ENCODE measurements around the gene PARD6G. TPM values are rescaled to one million over a fixed set of nuclear protein-coding genes. Genes with fewer than 3 reads are reported as not detected.

Gene PARD6G
- total RNA-seq, 1 experiment from 2014 or later, result 1.5 TPM

GRCh38 chr18:80246445-80247392, 595 bp downstream of the PARD6G start:
- Mint-ChIP-seq H3K27ac (ENCODE audit: unreplicated experiment) (no peak overlapping the region), H3K4me3 (ENCODE audit: low read depth, unreplicated experiment) (peak overlapping the region; percentile 53), H3K36me3 (ENCODE audit: insufficient read depth, unreplicated experiment) (no peaks in the 10 kb centered on the region), H3K9me3 (ENCODE audit: low read depth, unreplicated experiment) (no peaks in the 10 kb centered on the region), H3K4me1 (ENCODE audit: low read depth, unreplicated experiment) (no peaks in the 10 kb centered on the region), H3K27me3 (ENCODE audit: unreplicated experiment) (no peaks in the 10 kb centered on the region)
- CTCF ChIA-PET, result no interaction called here
- no TSS peak for BruUV-seq (replicated peaks)
- intact Hi-C loops (cut with micrococcal nuclease; ENCODE audit: unreplicated experiment), result no loop called here
- no peak for TF ChIP-seq CTCF (IDR thresholded peaks at IDR 0.05; ENCODE audit: unreplicated experiment)
- no peak for DNase-seq

DNA sequence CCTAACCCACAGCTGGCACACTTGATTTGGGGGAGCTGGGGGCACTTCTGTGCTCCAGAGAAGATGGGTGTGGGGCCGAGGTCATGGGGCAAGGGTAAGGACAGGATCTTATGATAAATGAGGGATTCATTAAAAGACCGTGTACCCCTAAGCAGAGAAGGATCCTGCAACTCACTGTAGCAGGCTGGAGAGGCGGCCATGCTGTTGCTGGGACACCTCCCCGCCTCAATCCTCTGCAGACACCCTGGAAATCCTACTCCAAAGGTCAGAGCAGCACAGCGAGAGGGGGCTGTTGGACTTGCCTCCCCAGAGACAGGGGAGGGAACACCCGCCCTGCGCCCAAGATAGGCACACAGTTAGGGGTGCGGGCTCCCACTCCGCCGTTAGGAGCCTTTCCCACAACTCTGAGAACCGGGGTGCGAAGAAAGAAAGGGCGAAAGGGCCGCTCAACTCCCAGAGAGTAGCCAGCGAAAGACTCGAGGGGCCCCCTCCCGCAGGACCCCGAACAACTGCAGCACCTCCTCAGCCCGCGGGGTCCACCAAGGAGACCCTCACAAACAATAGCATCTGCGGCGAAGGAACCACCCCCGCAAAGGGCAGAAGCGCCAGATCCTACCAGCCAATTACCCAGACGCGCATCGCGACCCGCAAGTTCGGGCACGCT, 1.4 kb downstream of the PARD6G start:
- no peak overlapping the region for H3K27ac Mint-ChIP-seq (ENCODE audit: unreplicated experiment)

DNA sequence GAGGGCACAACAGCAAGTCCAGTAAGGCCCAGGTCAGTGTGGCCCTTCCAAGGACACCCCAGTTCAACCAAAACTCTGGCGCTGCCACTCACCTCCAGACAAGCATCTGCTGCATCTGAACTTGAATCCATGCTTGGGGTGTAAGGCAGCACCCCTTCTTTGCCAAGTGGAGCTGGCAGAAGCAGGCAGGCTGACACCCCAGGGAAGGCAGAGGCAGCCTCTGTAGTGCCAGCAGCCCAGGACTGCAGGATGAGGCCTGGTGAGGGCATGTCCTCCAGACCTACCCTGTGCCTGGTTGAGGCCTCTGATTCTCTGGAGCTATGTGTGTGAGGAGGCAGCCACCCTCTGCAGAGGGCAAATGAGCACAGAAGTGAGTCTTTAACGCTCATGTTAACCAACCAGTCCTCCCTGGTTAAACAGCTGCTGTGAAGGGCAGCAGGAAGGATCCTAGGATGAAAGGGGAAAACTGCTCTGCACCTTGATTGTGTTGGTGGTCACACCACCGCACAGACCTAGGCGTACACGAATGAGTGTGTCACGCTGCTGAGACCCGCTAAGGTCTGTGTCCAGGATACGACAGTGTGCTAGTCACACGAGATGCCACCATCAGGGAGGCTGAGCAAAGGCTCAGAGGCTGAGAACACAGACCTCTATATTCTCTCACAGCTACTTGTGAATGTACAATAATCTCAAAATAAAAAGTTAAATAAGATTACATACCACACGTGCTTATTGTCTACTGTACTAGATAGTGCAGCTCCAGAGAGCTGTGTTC, 2.2 kb downstream of the PARD6G start:
- no peak for TF ChIP-seq CTCF (IDR thresholded peaks at IDR 0.05; ENCODE audit: unreplicated experiment)
- H3K4me1 Mint-ChIP-seq (ENCODE audit: low read depth, unreplicated experiment), result no peaks in the 10 kb centered on the region
- H3K4me3 Mint-ChIP-seq (ENCODE audit: low read depth, unreplicated experiment), result no peak overlapping the region
- intact Hi-C loops (cut with micrococcal nuclease; ENCODE audit: unreplicated experiment), result no loop called here
- CTCF ChIA-PET, result no interaction called here
- no peaks in the 10 kb centered on the region for H3K9me3 Mint-ChIP-seq (ENCODE audit: low read depth, unreplicated experiment)
- no peak for DNase-seq
- no TSS peak for BruUV-seq (replicated peaks)
- H3K27me3 Mint-ChIP-seq (ENCODE audit: unreplicated experiment), result no peaks in the 10 kb centered on the region
- no peak overlapping the region for H3K27ac Mint-ChIP-seq (ENCODE audit: unreplicated experiment)
- no peaks in the 10 kb centered on the region for H3K36me3 Mint-ChIP-seq (ENCODE audit: insufficient read depth, unreplicated experiment)

More for the DNA sequence above, 1.4 kb downstream of the PARD6G start:
- Mint-ChIP-seq H3K9me3 (ENCODE audit: low read depth, unreplicated experiment) (no peaks in the 10 kb centered on the region), H3K4me3 (ENCODE audit: low read depth, unreplicated experiment) (peak overlapping the region; percentile 53), H3K36me3 (ENCODE audit: insufficient read depth, unreplicated experiment) (no peaks in the 10 kb centered on the region), H3K4me1 (ENCODE audit: low read depth, unreplicated experiment) (no peaks in the 10 kb centered on the region), H3K27me3 (ENCODE audit: unreplicated experiment) (no peaks in the 10 kb centered on the region)
- CTCF ChIA-PET, result no interaction called here
- intact Hi-C loops (cut with micrococcal nuclease; ENCODE audit: unreplicated experiment), result no loop called here
- no peak for TF ChIP-seq CTCF (IDR thresholded peaks at IDR 0.05; ENCODE audit: unreplicated experiment)
- BruUV-seq (replicated peaks), result no TSS peak
- DNase-seq, result no peak

GRCh38 chr18:80244167-80244566, 3.1 kb downstream of the PARD6G start:
- intact Hi-C loops (cut with micrococcal nuclease; ENCODE audit: unreplicated experiment), result no loop called here
- Mint-ChIP-seq H3K36me3 (ENCODE audit: insufficient read depth, unreplicated experiment) (no peaks in the 10 kb centered on the region), H3K27ac (ENCODE audit: unreplicated experiment) (no peak overlapping the region), H3K9me3 (ENCODE audit: low read depth, unreplicated experiment) (no peaks in the 10 kb centered on the region), H3K27me3 (ENCODE audit: unreplicated experiment) (no peaks in the 10 kb centered on the region), H3K4me3 (ENCODE audit: low read depth, unreplicated experiment) (no peak overlapping the region), H3K4me1 (ENCODE audit: low read depth, unreplicated experiment) (no peaks in the 10 kb centered on the region)
- no TSS peak for BruUV-seq (replicated peaks)
- no peak for DNase-seq
- CTCF ChIA-PET, result no interaction called here
- TF ChIP-seq CTCF (IDR thresholded peaks at IDR 0.05; ENCODE audit: unreplicated experiment), result no peak
